HL-60 (cell line): ENCODE measurements around the gene C1S.

Source experiments
- DNase-seq, 2 experiments: peaks; one replicate each; pipeline ENCODE4 v3.0.0-alpha.2; 2010 to 2020; ENCODE audit warnings: low read depth in 1 of 2, low spot score in 1 of 2
- H3K27ac ChIP-seq: fragments of 250-450 bp; sonication (Bioruptor Pico); replicated peaks from 2 replicates; pipeline ENCODE4 v1.5.1; 2020; ENCODE audit warnings: mild to moderate bottlenecking, moderate library complexity
- H3K27me3 ChIP-seq: fragments of 250-450 bp; sonication (Bioruptor Pico); 2 replicates; pipeline ENCODE4 v1.5.1; 2021; ENCODE audit warnings: mild to moderate bottlenecking, moderate library complexity; ENCODE audit not compliant: insufficient read depth, poor library complexity, severe bottlenecking
- H3K4me3 ChIP-seq: replicated peaks from 2 replicates; pipeline ENCODE4 v1.5.1; 2011; ENCODE audit warnings: mild to moderate bottlenecking, control low read depth, low read length; ENCODE audit not compliant: insufficient read depth
- CTCF ChIP-seq: IDR thresholded peaks from one replicate; pipeline ENCODE4 v1.5.1; 2011; ENCODE audit warnings: low read length, control low read depth, inconsistent platforms; ENCODE audit not compliant: insufficient read depth
- GABPA ChIP-seq: IDR thresholded peaks from 2 replicates; pipeline ENCODE4 v1.6.1; 2012; ENCODE audit warnings: low read depth
- POLR2AphosphoS5 ChIP-seq: IDR thresholded peaks from 2 replicates; pipeline ENCODE4 v1.6.1; 2012; ENCODE audit warnings: low read depth
- SPI1 ChIP-seq: IDR thresholded peaks from 2 replicates; pipeline ENCODE4 v1.6.1; 2012; ENCODE audit warnings: low read depth, mild to moderate bottlenecking, borderline replicate concordance
- TF ChIP-seq, protein P1 (sequence below): IDR thresholded peaks from 2 replicates; pipeline ENCODE4 v1.6.1; 2012; ENCODE audit warnings: low read depth; ENCODE audit not compliant: insufficient replicate concordance

C1S gene

GRCh38 chr12:7101694-7102131, 41.2 kb downstream of the C1S start:
- DNase-seq = no peak
- H3K27ac ChIP-seq = no peak overlapping the region
- TF ChIP-seq GABPA (no peak), POLR2AphosphoS5 (no peak), SPI1 (no peak), CTCF (no peak)
- TF ChIP-seq, protein P1, sequence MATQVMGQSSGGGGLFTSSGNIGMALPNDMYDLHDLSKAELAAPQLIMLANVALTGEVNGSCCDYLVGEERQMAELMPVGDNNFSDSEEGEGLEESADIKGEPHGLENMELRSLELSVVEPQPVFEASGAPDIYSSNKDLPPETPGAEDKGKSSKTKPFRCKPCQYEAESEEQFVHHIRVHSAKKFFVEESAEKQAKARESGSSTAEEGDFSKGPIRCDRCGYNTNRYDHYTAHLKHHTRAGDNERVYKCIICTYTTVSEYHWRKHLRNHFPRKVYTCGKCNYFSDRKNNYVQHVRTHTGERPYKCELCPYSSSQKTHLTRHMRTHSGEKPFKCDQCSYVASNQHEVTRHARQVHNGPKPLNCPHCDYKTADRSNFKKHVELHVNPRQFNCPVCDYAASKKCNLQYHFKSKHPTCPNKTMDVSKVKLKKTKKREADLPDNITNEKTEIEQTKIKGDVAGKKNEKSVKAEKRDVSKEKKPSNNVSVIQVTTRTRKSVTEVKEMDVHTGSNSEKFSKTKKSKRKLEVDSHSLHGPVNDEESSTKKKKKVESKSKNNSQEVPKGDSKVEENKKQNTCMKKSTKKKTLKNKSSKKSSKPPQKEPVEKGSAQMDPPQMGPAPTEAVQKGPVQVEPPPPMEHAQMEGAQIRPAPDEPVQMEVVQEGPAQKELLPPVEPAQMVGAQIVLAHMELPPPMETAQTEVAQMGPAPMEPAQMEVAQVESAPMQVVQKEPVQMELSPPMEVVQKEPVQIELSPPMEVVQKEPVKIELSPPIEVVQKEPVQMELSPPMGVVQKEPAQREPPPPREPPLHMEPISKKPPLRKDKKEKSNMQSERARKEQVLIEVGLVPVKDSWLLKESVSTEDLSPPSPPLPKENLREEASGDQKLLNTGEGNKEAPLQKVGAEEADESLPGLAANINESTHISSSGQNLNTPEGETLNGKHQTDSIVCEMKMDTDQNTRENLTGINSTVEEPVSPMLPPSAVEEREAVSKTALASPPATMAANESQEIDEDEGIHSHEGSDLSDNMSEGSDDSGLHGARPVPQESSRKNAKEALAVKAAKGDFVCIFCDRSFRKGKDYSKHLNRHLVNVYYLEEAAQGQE = no peak
- H3K4me3 ChIP-seq = no peak overlapping the region
- no peaks in the 10 kb centered on the region for H3K27me3 ChIP-seq

DNA sequence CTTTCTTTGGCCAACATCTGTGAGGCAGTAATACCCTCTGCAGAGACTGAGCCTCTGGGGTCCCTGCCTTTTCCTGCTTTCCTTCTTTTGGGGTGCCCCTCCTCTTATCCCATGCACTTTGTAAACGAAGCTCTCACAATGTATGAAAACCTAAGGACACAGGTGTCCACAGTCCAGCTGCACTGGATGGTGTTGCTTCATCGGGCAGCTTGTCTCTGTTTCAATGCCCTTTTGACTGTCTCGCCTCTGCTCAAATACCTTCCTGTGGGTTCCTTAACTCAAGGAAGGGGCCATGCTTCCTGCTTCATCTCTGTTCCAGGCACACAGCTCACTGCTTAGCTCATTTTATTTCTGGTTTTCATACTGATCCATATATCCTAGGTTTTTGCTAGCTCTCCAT, 42.1 kb downstream of the C1S start:
- Histone ChIP-seq H3K27me3 (no peaks in the 10 kb centered on the region), H3K27ac (no peak overlapping the region), H3K4me3 (no peak overlapping the region)
- no peak for DNase-seq
- TF ChIP-seq CTCF = no peak
- no peak for TF ChIP-seq POLR2AphosphoS5
- TF ChIP-seq SPI1 = no peak
- TF ChIP-seq GABPA = no peak
- TF ChIP-seq, protein P1 = no peak

GRCh38 chr12:7103837-7104584, 43.5 kb downstream of the C1S start:
- H3K27ac ChIP-seq = no peak overlapping the region
- TF ChIP-seq GABPA (no peak), POLR2AphosphoS5 (no peak), SPI1 (no peak), CTCF (no peak)
- TF ChIP-seq, protein P1 = no peak
- H3K27me3 ChIP-seq = no peaks in the 10 kb centered on the region
- DNase-seq = no peak
- no peak overlapping the region for H3K4me3 ChIP-seq
